Prostate gland (tissue), 2 donors: Measurements from ENCODE around the gene PALLD. TPM values are rescaled to one million over a fixed set of nuclear protein-coding genes. Genes with fewer than 3 reads are reported as not detected.
A peak's percentile ranks its signal among the peaks of the same experiment; 100 is the strongest.

ENCODE experiments used
- DNase-seq: peaks from one replicate; pipeline ENCODE4 v3.0.0-alpha.2; 2019; ENCODE audit warnings: low spot score
- H3K27ac ChIP-seq, 2 donors: fragments of 200-600 bp; sonication (generic); 2 replicates each; pipeline ENCODE4 v1.5.1; 2017 to 2019
- H3K27me3 ChIP-seq: fragments of 200-600 bp; sonication (generic); replicated peaks from 2 replicates; pipeline ENCODE4 v1.5.1; 2019; ENCODE audit not compliant: insufficient read depth
- H3K36me3 ChIP-seq, 2 donors: fragments of 200-600 bp; sonication (generic); 1 replicate in 1 of 2; 2 replicates in 1 of 2; pipeline versions ENCODE4 v1.5.1 to v1.8.1; 2017 to 2019
- H3K4me1 ChIP-seq: fragments of 200-600 bp; sonication (generic); replicated peaks from 2 replicates; pipeline ENCODE4 v1.5.1; 2019
- H3K4me3 ChIP-seq, 2 donors: fragments of 200-600 bp; sonication (generic); 2 replicates each; pipeline ENCODE4 v1.5.1; 2017 to 2019
- H3K9me3 ChIP-seq: fragments of 200-600 bp; sonication (generic); 2 replicates; pipeline ENCODE4 v1.5.1; 2017
- CTCF ChIP-seq, 4 experiments: fragments of 200-600 bp in 2 of 4; fragments of 450-650 bp in 2 of 4; sonication (generic) in 2 of 4; IDR thresholded peaks; 1 replicate in 3 of 4; 2 replicates in 1 of 4; pipeline ENCODE4 v1.5.1; 2016 to 2019; ENCODE audit warnings: antibody characterized with exemption in 4 of 4, mild to moderate bottlenecking in 2 of 4, moderate library complexity in 2 of 4
- POLR2A ChIP-seq: fragments of 450-650 bp; IDR thresholded peaks from one replicate; pipeline ENCODE4 v1.6.1; 2016; ENCODE audit warnings: antibody characterized with exemption, mild to moderate bottlenecking
- POLR2AphosphoS5 ChIP-seq: sonication (generic); formaldehyde crosslinking; IDR thresholded peaks from one replicate; pipeline ENCODE4 v1.6.1; 2017; ENCODE audit warnings: antibody characterized with exemption
- WGBS: methylation state at CpG from one replicate; pipeline ENCODE4 v1.1.5; 2018; 5-methylcytosine and 5-hydroxymethylcytosine counted together
- intact Hi-C: fragments of 100-400 bp; cut with DNase I; formaldehyde crosslinking; loops from one replicate; pipeline ENCODE4 v1.14.2; 2022
- total RNA-seq, 2 donors: library from RNA; depleted of rRNA; stranded (reverse); fragments of >200 nt; gene quantifications; one replicate each; pipeline ENCODE4 v1.1.0, GENCODE V29; 2016

PALLD gene
- total RNA-seq, 2 donors from 2014 or later: 252 TPM

GRCh38 chr4:168564023-168564422, 67.2 kb downstream of the PALLD start:
- H3K27me3 ChIP-seq: no peaks in the 10 kb centered on the region
- no peak overlapping the region for H3K4me3 ChIP-seq
- H3K36me3 ChIP-seq: no peaks in the 10 kb centered on the region
- no peak for TF ChIP-seq POLR2AphosphoS5
- H3K9me3 ChIP-seq: no peaks in the 10 kb centered on the region
- H3K4me1 ChIP-seq: no peaks in the 10 kb centered on the region
- intact Hi-C loops: no loop called here
- 90% methylated on average over 3 of the region's 3 CpGs for WGBS
- no peak for DNase-seq
- no peak overlapping the region for H3K27ac ChIP-seq

GRCh38 chr4:168565130-168565529, 68.3 kb downstream of the PALLD start:
- Histone ChIP-seq H3K4me3 (no peak overlapping the region), H3K27me3 (no peaks in the 10 kb centered on the region), H3K27ac (no peak overlapping the region), H3K9me3 (no peaks in the 10 kb centered on the region), H3K36me3 (no peaks in the 10 kb centered on the region), H3K4me1 (no peaks in the 10 kb centered on the region)
- intact Hi-C loops: no loop called here
- no peak for DNase-seq
- 77% methylated on average over 2 of the region's 2 CpGs for WGBS
- no peak for TF ChIP-seq CTCF (IDR thresholded peaks at IDR 0.05)
- TF ChIP-seq POLR2A: no peak
- no peak for TF ChIP-seq POLR2AphosphoS5

GRCh38 chr4:168566726-168567125, 69.9 kb downstream of the PALLD start:
- no peak overlapping the region for H3K27ac ChIP-seq
- no peaks in the 10 kb centered on the region for H3K9me3 ChIP-seq
- no peaks in the 10 kb centered on the region for H3K27me3 ChIP-seq
- DNase-seq: no peak
- no peak for TF ChIP-seq POLR2AphosphoS5
- no peak for TF ChIP-seq POLR2A
- TF ChIP-seq CTCF (IDR thresholded peaks at IDR 0.05): no peak
- no peaks in the 10 kb centered on the region for H3K36me3 ChIP-seq
- intact Hi-C loops: no loop called here
- H3K4me1 ChIP-seq: no peaks in the 10 kb centered on the region
- H3K4me3 ChIP-seq: no peak overlapping the region

- 17% methylated on average over 9 of the region's 9 CpGs for WGBS
- intact Hi-C loops: no loop called here
- peak; percentile 21 for DNase-seq
- Histone ChIP-seq H3K27me3 (no peaks in the 10 kb centered on the region), H3K4me1 (no peaks in the 10 kb centered on the region), H3K36me3 (no peaks in the 10 kb centered on the region), H3K4me3 (no peak overlapping the region), H3K27ac (no peak overlapping the region), H3K9me3 (no peaks in the 10 kb centered on the region)
- TF ChIP-seq POLR2AphosphoS5 (no peak), CTCF (IDR thresholded peaks at IDR 0.05) (no peak), POLR2A (no peak)
Measured at GRCh38 chr4:168569066-168569930, 72.4 kb downstream of the PALLD start.

- H3K27me3 ChIP-seq: no peaks in the 10 kb centered on the region
- H3K4me1 ChIP-seq: no peaks in the 10 kb centered on the region
- peak; percentile 11 for DNase-seq
- 15% methylated on average over 9 of the region's 9 CpGs for WGBS
- intact Hi-C loops: no loop called here
- H3K9me3 ChIP-seq: no peaks in the 10 kb centered on the region
- H3K36me3 ChIP-seq: no peaks in the 10 kb centered on the region
- no peak overlapping the region for H3K27ac ChIP-seq
- TF ChIP-seq POLR2A (no peak), POLR2AphosphoS5 (peak; percentile 43)
- no peak overlapping the region for H3K4me3 ChIP-seq
Measured at GRCh38 chr4:168569931-168570276, 73.1 kb downstream of the PALLD start.

GRCh38 chr4:168570466-168570865, 73.6 kb downstream of the PALLD start:
- DNase-seq: no peak
- Histone ChIP-seq H3K9me3 (no peaks in the 10 kb centered on the region), H3K4me3 (no peak overlapping the region), H3K27ac (no peak overlapping the region), H3K4me1 (no peaks in the 10 kb centered on the region), H3K27me3 (no peaks in the 10 kb centered on the region), H3K36me3 (no peaks in the 10 kb centered on the region)
- TF ChIP-seq POLR2AphosphoS5 (no peak), POLR2A (no peak), CTCF (IDR thresholded peaks at IDR 0.05) (no peak)
- intact Hi-C loops: no loop called here
